Measurements from ENCODE around the gene KRT2. TPM values are rescaled to one million over a fixed set of nuclear protein-coding genes. Genes with fewer than 3 reads are reported as not detected.

Gene KRT2
- polyA plus RNA-seq, 2 of the 4 experiments (the other 2 are of a cell fraction) = 0.09 TPM; not detected in 1

- TF ChIP-seq ZFP36 (IDR thresholded peaks at IDR 0.05; ENCODE audit: borderline replicate concordance, partially characterized antibody) (no peak), TP53 (CRISPR knock-in tag; IDR thresholded peaks at IDR 0.05) (no peak), BCL3 (IDR thresholded peaks at IDR 0.05) (no peak), CBX2 (IDR thresholded peaks at IDR 0.05; ENCODE audit: borderline replicate concordance, low read depth) (no peak), E2F6 (IDR thresholded peaks at IDR 0.05; ENCODE audit: borderline replicate concordance, low read depth) (no peak), JUN (IDR thresholded peaks at IDR 0.05) (no peak), MAZ (IDR thresholded peaks at IDR 0.05; ENCODE audit: borderline replicate concordance, low read depth, low read length) (no peak), POLR2AphosphoS2 (conservative IDR thresholded peaks at IDR 0.05; ENCODE audit: low read length) (no peak), CHD4 (IDR thresholded peaks at IDR 0.05; ENCODE audit: borderline replicate concordance) (no peak), BHLHE40 (IDR thresholded peaks at IDR 0.05; ENCODE audit: low read depth, low read length) (no peak), FOSL2 (IDR thresholded peaks at IDR 0.05) (no peak), FOSL2 (CRISPR knock-in tag; IDR thresholded peaks at IDR 0.05) (no peak)
Observed at GRCh38 chr12:52646613-52647012, 5.4 kb downstream of the KRT2 start (continued).

GRCh38 chr12:52645982-52646381 lies 6.0 kb downstream of the KRT2 start:
- TF ChIP-seq NR3C1 (IDR thresholded peaks at IDR 0.05) = no peak
- no peak for TF ChIP-seq SMC3 (IDR thresholded peaks at IDR 0.05)
- TF ChIP-seq USF2 (IDR thresholded peaks at IDR 0.05) = no peak
- no peak for TF ChIP-seq CHD2 (IDR thresholded peaks at IDR 0.05; ENCODE audit: low read length, partially characterized antibody)
- TF ChIP-seq PBX3 (IDR thresholded peaks at IDR 0.05) = no peak
- no peak for TF ChIP-seq ZNF302 (CRISPR knock-in tag; IDR thresholded peaks at IDR 0.05)
- POLR2A ChIA-PET = no interaction called here
- WGBS (ENCODE audit: missing lambda C conversion rate) = 72% methylated on average over 4 of the region's 4 CpGs
- DNase-seq (ENCODE audit: low read depth in 1 of 2, low spot score in 1 of 2) (no peak), FAIRE-seq (no peak), ATAC-seq (no peak)
- CTCF ChIA-PET = interaction anchor here (0.9 kb wide), 1 partner anchor 11 kb away, joined by 3 read pairs; no protein-coding TSS in a partner anchor
- H3K27ac ChIP-seq = no peak overlapping the region
- H3K4me2 ChIP-seq = no peak overlapping the region
- H3K4me1 ChIP-seq = no peaks in the 10 kb centered on the region
- H3K4me3 ChIP-seq = no peak overlapping the region
- no peaks in the 10 kb centered on the region for H3K9me3 ChIP-seq

GRCh38 chr12:52645120-52645761 lies 6.8 kb downstream of the KRT2 start:
- FAIRE-seq = no peak
- CTCF ChIA-PET = interaction anchor here (0.9 kb wide), 1 partner anchor 12 kb away, joined by 3 read pairs; no protein-coding TSS in a partner anchor
- 60% methylated on average over 7 of the region's 7 CpGs for whole genome bisulfite sequencing (ENCODE audit: missing lambda C conversion rate)
- TF ChIP-seq TP53 (CRISPR knock-in tag; IDR thresholded peaks at IDR 0.05) = no peak
- TF ChIP-seq CHD4 (IDR thresholded peaks at IDR 0.05; ENCODE audit: borderline replicate concordance) = no peak
- TF ChIP-seq CBX2 (IDR thresholded peaks at IDR 0.05; ENCODE audit: borderline replicate concordance, low read depth) = no peak
- no peak for TF ChIP-seq KDM5A (IDR thresholded peaks at IDR 0.05)
- no peak for TF ChIP-seq ZFP36 (IDR thresholded peaks at IDR 0.05; ENCODE audit: borderline replicate concordance, partially characterized antibody)
- no peak for TF ChIP-seq KDM1A (IDR thresholded peaks at IDR 0.05; ENCODE audit: low read depth)
- no peak for TF ChIP-seq USF2 (IDR thresholded peaks at IDR 0.05)
- no peak for TF ChIP-seq MYC (IDR thresholded peaks at IDR 0.05; ENCODE audit: borderline replicate concordance, low read length)
- TF ChIP-seq E2F6 (IDR thresholded peaks at IDR 0.05; ENCODE audit: borderline replicate concordance, low read depth) = no peak
- TF ChIP-seq REST (IDR thresholded peaks at IDR 0.05) = no peak
- no peak for TF ChIP-seq GATA3 (IDR thresholded peaks at IDR 0.05; ENCODE audit: borderline replicate concordance)
- no peak for TF ChIP-seq HEYL (CRISPR knock-in tag; IDR thresholded peaks at IDR 0.05)
- TF ChIP-seq MAX (IDR thresholded peaks at IDR 0.05) = no peak

More at GRCh38 chr12:52645120-52645761, 6.8 kb downstream of the KRT2 start:
- POLR2A ChIA-PET = no interaction called here
- ATAC-seq (peak in 1 of 2 experiments; percentile 29; a peak in 2 of 6 replicates), DNase-seq (ENCODE audit: low read depth in 1 of 2, low spot score in 1 of 2) (no peak)
- Histone ChIP-seq H3K4me2 (no peak overlapping the region), H3K4me1 (no peaks in the 10 kb centered on the region), H3K9me3 (no peaks in the 10 kb centered on the region), H3K27ac (no peak overlapping the region), H3K4me3 (no peak overlapping the region)
